22Rv1 (cell line): ENCODE results near the gene TEX11.
"Not testable (repeated sequence)": the region's sequence is repeated elsewhere in the genome, so short reads cannot be mapped to it uniquely, and the experiment has no call there.

Experiments used
- ZFX ChIP-seq: fragments of 450-650 bp; IDR thresholded peaks from 2 replicates; pipeline ENCODE4 v1.6.1; 2017; ENCODE audit warnings: antibody characterized with exemption, borderline replicate concordance
- TF ChIP-seq, protein P1 (sequence below): fragments of 450-650 bp; IDR thresholded peaks from 2 replicates; pipeline ENCODE4 v1.5.1; 2017; ENCODE audit warnings: mild to moderate bottlenecking

DNA sequence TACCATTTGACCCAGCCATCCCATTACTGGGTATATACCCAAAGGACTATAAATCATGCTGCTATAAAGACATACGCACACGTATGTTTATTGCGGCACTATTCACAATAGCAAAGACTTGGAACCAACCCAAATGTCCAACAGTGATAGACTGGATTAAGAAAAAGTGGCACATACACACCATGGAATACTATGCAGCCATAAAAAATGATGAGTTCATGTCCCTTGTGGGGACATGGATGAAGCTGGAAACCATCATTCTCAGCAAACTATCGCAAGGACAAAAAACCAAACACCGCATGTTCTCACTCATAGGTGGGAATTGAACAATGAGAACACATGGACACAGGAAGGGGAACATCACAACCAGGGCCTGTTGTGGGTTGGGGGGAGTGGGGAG is 174.7 kb downstream of the TEX11 start:
- TF ChIP-seq, protein P1, sequence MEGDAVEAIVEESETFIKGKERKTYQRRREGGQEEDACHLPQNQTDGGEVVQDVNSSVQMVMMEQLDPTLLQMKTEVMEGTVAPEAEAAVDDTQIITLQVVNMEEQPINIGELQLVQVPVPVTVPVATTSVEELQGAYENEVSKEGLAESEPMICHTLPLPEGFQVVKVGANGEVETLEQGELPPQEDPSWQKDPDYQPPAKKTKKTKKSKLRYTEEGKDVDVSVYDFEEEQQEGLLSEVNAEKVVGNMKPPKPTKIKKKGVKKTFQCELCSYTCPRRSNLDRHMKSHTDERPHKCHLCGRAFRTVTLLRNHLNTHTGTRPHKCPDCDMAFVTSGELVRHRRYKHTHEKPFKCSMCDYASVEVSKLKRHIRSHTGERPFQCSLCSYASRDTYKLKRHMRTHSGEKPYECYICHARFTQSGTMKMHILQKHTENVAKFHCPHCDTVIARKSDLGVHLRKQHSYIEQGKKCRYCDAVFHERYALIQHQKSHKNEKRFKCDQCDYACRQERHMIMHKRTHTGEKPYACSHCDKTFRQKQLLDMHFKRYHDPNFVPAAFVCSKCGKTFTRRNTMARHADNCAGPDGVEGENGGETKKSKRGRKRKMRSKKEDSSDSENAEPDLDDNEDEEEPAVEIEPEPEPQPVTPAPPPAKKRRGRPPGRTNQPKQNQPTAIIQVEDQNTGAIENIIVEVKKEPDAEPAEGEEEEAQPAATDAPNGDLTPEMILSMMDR: not testable (repeated sequence)
- not testable (repeated sequence) for TF ChIP-seq ZFX
